HG03378 (cell line): ENCODE results near the gene POLA1.
"Not testable (repeated sequence)": the region's sequence is repeated elsewhere in the genome, so short reads cannot be mapped to it uniquely, and the experiment has no call there.

Source experiments
- ATAC-seq: cut with Tn5 transposase; IDR thresholded peaks from one replicate; pipeline ENCODE4 v1.9.1; 2021; ENCODE audit warnings: mild to moderate bottlenecking, moderate library complexity; ENCODE audit not compliant: unreplicated experiment

POLA1 gene, protein sequence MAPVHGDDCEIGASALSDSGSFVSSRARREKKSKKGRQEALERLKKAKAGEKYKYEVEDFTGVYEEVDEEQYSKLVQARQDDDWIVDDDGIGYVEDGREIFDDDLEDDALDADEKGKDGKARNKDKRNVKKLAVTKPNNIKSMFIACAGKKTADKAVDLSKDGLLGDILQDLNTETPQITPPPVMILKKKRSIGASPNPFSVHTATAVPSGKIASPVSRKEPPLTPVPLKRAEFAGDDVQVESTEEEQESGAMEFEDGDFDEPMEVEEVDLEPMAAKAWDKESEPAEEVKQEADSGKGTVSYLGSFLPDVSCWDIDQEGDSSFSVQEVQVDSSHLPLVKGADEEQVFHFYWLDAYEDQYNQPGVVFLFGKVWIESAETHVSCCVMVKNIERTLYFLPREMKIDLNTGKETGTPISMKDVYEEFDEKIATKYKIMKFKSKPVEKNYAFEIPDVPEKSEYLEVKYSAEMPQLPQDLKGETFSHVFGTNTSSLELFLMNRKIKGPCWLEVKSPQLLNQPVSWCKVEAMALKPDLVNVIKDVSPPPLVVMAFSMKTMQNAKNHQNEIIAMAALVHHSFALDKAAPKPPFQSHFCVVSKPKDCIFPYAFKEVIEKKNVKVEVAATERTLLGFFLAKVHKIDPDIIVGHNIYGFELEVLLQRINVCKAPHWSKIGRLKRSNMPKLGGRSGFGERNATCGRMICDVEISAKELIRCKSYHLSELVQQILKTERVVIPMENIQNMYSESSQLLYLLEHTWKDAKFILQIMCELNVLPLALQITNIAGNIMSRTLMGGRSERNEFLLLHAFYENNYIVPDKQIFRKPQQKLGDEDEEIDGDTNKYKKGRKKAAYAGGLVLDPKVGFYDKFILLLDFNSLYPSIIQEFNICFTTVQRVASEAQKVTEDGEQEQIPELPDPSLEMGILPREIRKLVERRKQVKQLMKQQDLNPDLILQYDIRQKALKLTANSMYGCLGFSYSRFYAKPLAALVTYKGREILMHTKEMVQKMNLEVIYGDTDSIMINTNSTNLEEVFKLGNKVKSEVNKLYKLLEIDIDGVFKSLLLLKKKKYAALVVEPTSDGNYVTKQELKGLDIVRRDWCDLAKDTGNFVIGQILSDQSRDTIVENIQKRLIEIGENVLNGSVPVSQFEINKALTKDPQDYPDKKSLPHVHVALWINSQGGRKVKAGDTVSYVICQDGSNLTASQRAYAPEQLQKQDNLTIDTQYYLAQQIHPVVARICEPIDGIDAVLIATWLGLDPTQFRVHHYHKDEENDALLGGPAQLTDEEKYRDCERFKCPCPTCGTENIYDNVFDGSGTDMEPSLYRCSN (N-terminal part only)

DNA sequence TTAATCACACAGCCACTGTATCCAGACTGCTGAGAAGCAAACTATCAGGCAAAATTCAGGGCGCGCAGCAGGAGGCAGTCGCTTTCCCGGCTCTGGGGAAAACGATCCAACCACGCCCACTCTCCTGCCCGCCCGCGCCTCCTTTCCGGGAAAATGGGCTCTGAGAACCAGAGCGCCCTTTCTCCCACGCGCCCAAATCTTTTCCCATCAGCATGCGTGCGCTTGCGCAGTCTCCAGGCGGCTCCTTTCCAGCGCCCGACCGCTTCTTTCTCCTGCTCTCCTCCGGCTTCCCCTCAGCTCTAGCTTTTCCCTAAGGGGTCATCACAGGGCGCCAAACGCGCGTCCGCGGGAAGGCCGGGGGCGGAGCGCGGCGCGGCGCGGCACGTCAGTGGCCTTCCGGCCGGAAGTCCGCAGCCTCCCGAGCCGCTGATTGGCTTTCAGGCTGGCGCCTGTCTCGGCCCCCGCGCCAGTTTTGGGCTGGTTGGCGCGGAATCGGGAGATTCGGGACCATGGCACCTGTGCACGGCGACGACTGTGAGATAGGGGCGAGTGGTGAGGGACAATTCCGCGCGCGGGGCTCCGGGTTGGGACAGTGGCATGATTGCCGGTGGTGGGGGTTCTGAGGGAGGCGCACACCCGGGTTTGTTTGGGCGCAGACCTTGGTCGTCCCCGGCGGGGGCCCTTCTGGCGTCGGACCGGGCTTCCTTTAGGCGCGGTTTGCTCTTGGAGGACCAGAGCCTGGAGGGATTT, at the start of gene POLA1:
Gene POLA1 (plus strand): TSS at position 466 of the 750 bp plus-strand sequence. CDS start 44 bp downstream, at position 510.
- ATAC-seq: peak; percentile 90

DNA sequence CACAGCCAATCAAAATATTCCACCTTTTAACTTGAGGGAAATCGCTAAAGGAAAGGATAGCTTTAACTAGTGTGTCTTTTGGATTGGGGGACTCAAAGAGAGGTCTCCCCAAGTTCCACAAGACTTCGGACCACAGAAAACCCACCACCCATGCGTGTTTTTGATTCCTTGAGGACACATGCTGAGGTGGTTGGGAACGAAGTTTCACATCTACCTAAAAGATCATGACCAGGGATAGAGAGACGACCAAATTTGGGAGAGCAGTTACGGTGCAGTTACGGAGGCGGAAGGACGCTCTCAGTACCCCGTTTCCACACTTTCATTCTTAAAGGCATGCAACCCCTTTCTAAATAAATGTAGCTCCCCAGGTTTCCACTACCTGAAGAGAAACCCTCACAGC, 47.7 kb upstream of the POLA1 start:
- no peak for ATAC-seq

- no peak for ATAC-seq
Observed at GRCh38 chrX:24646745-24647182, 47.0 kb upstream of the POLA1 start.

DNA sequence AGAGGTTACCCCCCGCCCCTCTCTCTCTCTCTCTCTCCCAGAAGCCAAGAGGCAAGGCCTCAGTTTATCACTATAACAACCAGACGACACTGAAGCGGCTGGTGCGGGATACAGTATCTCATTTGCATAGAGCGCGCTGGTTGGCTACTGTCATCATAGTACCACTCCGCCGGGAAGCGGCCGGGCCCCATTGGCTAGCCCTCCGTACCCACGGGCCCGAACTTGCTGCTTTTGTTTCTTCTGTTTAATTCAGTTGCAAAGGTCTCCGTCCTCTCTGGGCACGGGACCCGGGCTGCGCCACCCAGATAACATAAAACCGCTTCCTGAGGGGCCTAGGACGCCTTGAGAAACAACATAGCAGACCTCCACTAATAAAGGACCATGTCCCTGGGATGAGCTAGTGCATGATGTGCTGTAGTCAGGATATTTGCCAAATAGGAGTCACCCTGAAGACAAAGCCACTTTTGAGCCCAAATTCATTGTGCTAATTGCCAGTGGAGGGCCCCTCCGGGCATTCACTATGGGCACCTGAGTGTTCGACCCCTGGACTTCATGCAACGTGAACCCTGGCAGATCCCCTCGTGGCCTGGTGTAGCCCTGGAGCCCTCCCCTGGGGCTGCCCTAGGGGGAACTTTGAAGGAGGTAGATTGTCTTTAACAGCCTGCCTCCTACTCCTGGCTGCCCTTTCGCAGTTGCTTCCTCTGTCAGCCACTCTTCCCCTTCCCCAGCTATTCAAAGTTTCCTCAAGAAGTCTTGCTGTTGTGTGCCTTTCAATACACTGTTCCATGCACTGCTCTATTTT, 46.3 kb upstream of the POLA1 start, which contains the start of gene PCYT1B:
Gene PCYT1B (minus strand): TSS at position 91 of the 802 bp plus-strand sequence. CDS start 242 bp downstream, outside the sequence.
- ATAC-seq: peak; percentile 70

DNA sequence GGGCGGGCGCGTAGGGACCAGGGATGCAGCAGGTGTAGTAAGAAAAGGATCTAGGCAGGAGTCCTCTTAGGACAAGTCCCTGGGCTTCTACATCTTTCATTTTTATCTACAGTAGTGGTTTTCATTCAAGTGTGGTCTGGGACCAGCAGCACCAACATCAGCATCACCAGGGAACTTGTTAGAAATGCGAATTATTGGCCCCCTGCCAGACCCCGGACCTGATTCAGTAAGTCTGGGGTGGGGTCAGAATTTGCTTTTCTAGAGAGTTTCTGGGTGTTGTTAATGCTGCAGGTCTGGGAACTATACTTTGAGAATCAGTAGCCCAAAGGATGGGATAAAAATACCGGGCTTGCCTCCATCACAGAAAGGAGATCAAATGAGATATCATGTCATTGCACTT, 45.2 kb upstream of the POLA1 start:
- no peak for ATAC-seq

GRCh38 chrX:24651783-24652182, 41.9 kb upstream of the POLA1 start:
- ATAC-seq: no peak

- not testable (repeated sequence) for ATAC-seq
Observed at GRCh38 chrX:24655679-24656078, 38.0 kb upstream of the POLA1 start.

GRCh38 chrX:24657671-24658386, 35.9 kb upstream of the POLA1 start:
- ATAC-seq: no peak

GRCh38 chrX:24658421-24658820, 35.3 kb upstream of the POLA1 start:
- ATAC-seq: no peak

GRCh38 chrX:24659106-24659505, 34.6 kb upstream of the POLA1 start:
- no peak for ATAC-seq

GRCh38 chrX:24659646-24660045, 34.1 kb upstream of the POLA1 start:
- no peak for ATAC-seq

DNA sequence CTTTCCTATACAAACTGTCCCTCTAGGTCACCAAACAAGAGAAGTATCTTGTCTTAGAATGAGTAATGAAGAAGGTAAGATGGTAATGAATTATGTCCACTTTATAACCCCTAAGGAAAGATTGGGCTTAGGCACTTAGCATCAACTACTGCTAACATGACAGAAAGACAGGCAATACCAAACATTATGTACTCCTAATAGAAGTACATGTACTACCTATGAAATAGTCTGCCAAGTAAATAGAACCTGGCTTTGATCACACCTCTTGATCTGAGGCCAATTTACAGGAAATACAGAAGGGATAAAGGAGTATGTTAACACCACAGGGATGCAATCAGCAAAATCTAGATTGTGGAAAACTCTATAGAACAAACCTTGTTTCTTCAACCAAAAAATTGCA, 32.4 kb upstream of the POLA1 start:
- no peak for ATAC-seq

GRCh38 chrX:24662352-24662751, 31.4 kb upstream of the POLA1 start:
- ATAC-seq: no peak

GRCh38 chrX:24668111-24668510, 25.6 kb upstream of the POLA1 start:
- no peak for ATAC-seq

DNA sequence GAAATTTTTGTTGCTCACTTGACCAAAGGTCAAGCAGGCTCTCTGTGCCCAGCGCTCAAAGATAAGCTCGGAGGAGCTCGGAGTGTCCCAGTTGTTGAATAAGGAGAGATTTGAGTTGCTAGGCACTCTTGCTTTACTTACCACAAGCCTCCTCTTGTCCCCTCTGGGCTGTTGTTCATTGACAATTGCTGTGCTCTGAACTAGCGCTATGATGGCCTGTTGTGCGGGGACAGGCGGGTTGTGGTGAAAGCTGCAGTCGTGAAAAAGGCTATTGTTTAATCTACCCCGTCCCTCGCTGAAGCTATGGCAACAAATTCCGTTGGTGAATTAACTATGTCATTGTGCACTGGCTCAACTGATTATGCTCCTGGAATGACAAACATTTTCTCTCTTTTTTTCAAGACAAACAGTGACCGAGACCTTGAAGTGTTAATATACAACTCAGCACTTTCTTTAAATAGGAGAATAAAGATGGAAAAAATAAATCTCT, 21.0 kb upstream of the POLA1 start:
- ATAC-seq: no peak

GRCh38 chrX:24673424-24673823, 20.3 kb upstream of the POLA1 start:
- no peak for ATAC-seq

GRCh38 chrX:24676403-24677024, 17.2 kb upstream of the POLA1 start:
- no peak for ATAC-seq
